HepG2 (cell line): Measurements from ENCODE around the gene TFB1M.

Source experiments
- ERF ChIP-seq: IDR thresholded peaks from 2 replicates; pipeline ENCODE4 v1.6.1; 2018; ENCODE audit warnings: missing biosample characterization, missing genetic modification reagents
- FOXM1 ChIP-seq: sonication (generic); formaldehyde crosslinking; IDR thresholded peaks from 2 replicates; pipeline ENCODE4 v1.5.0; 2020; ENCODE audit warnings: missing genetic modification reagents
- HDAC6 ChIP-seq: fragments of 200-600 bp; sonication (generic); IDR thresholded peaks from 2 replicates; pipeline ENCODE4 v1.7.0; 2017; ENCODE audit warnings: mild to moderate bottlenecking, antibody characterized with exemption, low read length, low read depth
- KDM5B ChIP-seq: sonication (generic); formaldehyde crosslinking; IDR thresholded peaks from 2 replicates; pipeline ENCODE4 v1.4.0; 2020; ENCODE audit warnings: missing genetic modification reagents, mild to moderate bottlenecking, borderline replicate concordance
- MAF1 ChIP-seq: sonication (generic); formaldehyde crosslinking; IDR thresholded peaks from 2 replicates; pipeline ENCODE4 v1.5.0; 2020; ENCODE audit warnings: missing genetic modification reagents, borderline replicate concordance
- MAFF ChIP-seq: IDR thresholded peaks from 2 replicates; pipeline ENCODE4 v1.6.1; 2011; ENCODE audit warnings: low read depth, low read length, improper control_type of control experiment
- PHF21A ChIP-seq: sonication (generic); formaldehyde crosslinking; IDR thresholded peaks from 2 replicates; pipeline ENCODE4 v1.5.0; 2020; ENCODE audit warnings: mild to moderate bottlenecking, missing genetic modification reagents
- POLR2A ChIP-seq, 2 experiments: IDR thresholded peaks; 2 replicates each; pipeline ENCODE4 v1.6.1; 2011; ENCODE audit warnings: low read depth in 2 of 2, low read length in 2 of 2, mild to moderate bottlenecking in 1 of 2, moderate library complexity in 1 of 2; ENCODE audit not compliant: insufficient read depth in 1 of 2
- TAF1 ChIP-seq: sonication (generic); formaldehyde crosslinking; IDR thresholded peaks from 2 replicates; pipeline ENCODE4 v1.4.0; 2020; ENCODE audit warnings: missing genetic modification reagents
- YY1 ChIP-seq: IDR thresholded peaks from 2 replicates; pipeline ENCODE4 v1.6.1; 2011; ENCODE audit warnings: low read length, low read depth, moderate library complexity, mild to moderate bottlenecking; ENCODE audit not compliant: insufficient read depth, insufficient replicate concordance
- ZC3H4 ChIP-seq: sonication (generic); formaldehyde crosslinking; IDR thresholded peaks from 2 replicates; pipeline ENCODE4 v1.4.0; 2020; ENCODE audit warnings: missing genetic modification reagents, borderline replicate concordance
- ZNF441 ChIP-seq: sonication (generic); formaldehyde crosslinking; IDR thresholded peaks from 2 replicates; pipeline ENCODE4 v1.7.0; 2021; ENCODE audit warnings: missing genetic modification reagents, borderline replicate concordance
- ZNF839 ChIP-seq: sonication (generic); formaldehyde crosslinking; IDR thresholded peaks from 2 replicates; pipeline ENCODE4 v1.4.0; 2020; ENCODE audit warnings: missing genetic modification reagents, mild to moderate bottlenecking, borderline replicate concordance

GRCh38 chr6:155327326-155328073 lies 13.2 kb upstream of the TFB1M start:
- 0 out of 2 replicates have a peak, but pooled peaks have one; percentile 24 for TF ChIP-seq MAFF
- no peak for TF ChIP-seq KDM5B (CRISPR knock-in tag)
- TF ChIP-seq HDAC6 = no peak
- no peak for TF ChIP-seq YY1
- TF ChIP-seq ZC3H4 = peak; percentile 100
- no peak for TF ChIP-seq MAF1 (CRISPR knock-in tag)
- TF ChIP-seq TAF1 (CRISPR knock-in tag) = peak; percentile 20; the same call in 1 of the 2 replicates
- no peak for TF ChIP-seq FOXM1 (CRISPR knock-in tag)
- peak; percentile 31; the same call in 1 of the 2 replicates for TF ChIP-seq ERF
- peak; percentile 58 to 71; a peak in 2 of 4 replicates for TF ChIP-seq POLR2A (IDR thresholded peaks at IDR 0.05; ENCODE audit: insufficient read depth in 1 of 2, low read depth in 2 of 2, low read length in 2 of 2)
- TF ChIP-seq ZNF839 (CRISPR knock-in tag) = no peak
- TF ChIP-seq PHF21A (CRISPR knock-in tag) = peak; percentile 61; the same call in 1 of the 2 replicates
- no peak for TF ChIP-seq ZNF441 (CRISPR knock-in tag)
